ENCODE results near the gene RAPGEF4.

Gene RAPGEF4

DNA sequence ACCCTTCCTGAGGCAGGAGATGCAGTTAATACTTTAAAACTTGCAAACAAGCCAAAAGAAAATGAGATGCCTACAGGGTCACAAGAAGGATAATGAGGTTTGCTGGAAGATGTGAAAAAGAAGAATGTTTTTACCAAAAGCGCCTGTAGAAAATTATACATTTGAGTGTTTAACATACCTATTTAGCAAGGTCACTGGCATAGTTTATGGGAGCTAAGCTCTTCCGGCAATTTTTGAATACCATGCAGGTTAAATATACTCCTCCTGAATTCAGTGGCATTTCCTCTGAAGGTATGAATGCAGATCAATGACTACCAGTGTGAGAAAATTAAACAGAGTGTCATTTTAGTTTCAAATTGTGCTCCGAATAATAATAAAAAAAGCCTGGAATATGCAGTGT is 318.8 kb downstream of the RAPGEF4 start:
- no peak for DNase-seq (ENCODE audit: insufficient read length)
- TF ChIP-seq TAF1 (IDR thresholded peaks at IDR 0.05; ENCODE audit: borderline replicate concordance, low read depth, low read length) (no peak), POLR2A (IDR thresholded peaks at IDR 0.05; ENCODE audit: low read depth, low read length) (no peak), POLR2AphosphoS5 (IDR thresholded peaks at IDR 0.05; ENCODE audit: low read depth, low read length) (no peak)

GRCh38 chr2:173056705-173057364 is 321.2 kb downstream of the RAPGEF4 start:
- DNase-seq (ENCODE audit: insufficient read length), result no peak
- TF ChIP-seq TAF1 (IDR thresholded peaks at IDR 0.05; ENCODE audit: borderline replicate concordance, low read depth, low read length) (no peak), POLR2AphosphoS5 (IDR thresholded peaks at IDR 0.05; ENCODE audit: low read depth, low read length) (no peak), POLR2A (IDR thresholded peaks at IDR 0.05; ENCODE audit: low read depth, low read length) (no peak)
- no peak for FAIRE-seq

More for the DNA sequence above, 318.8 kb downstream of the RAPGEF4 start:
- no peak for FAIRE-seq

DNA sequence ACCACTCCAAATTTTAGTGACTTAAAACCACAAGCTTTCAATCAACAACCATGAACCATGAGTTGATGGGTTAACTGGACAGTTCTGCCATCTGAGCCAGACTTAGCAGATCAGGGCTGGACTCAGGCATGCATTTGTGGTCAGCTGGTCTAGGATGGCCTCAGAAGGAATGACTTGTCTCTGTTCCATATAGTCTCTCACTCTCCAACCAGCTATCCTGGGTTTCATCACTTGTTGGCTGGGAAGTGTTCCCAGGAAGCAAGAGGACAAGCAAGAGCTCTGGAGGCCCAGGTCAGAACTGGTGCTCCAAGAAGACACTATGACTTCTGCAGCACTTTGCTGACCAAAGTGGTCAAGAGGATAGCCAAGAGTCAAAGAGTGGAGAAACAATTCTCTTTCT is 322.5 kb downstream of the RAPGEF4 start:
- FAIRE-seq (no peak), DNase-seq (ENCODE audit: insufficient read length) (no peak)
- TF ChIP-seq POLR2AphosphoS5 (IDR thresholded peaks at IDR 0.05; ENCODE audit: low read depth, low read length) (no peak), TAF1 (IDR thresholded peaks at IDR 0.05; ENCODE audit: borderline replicate concordance, low read depth, low read length) (no peak)

DNA sequence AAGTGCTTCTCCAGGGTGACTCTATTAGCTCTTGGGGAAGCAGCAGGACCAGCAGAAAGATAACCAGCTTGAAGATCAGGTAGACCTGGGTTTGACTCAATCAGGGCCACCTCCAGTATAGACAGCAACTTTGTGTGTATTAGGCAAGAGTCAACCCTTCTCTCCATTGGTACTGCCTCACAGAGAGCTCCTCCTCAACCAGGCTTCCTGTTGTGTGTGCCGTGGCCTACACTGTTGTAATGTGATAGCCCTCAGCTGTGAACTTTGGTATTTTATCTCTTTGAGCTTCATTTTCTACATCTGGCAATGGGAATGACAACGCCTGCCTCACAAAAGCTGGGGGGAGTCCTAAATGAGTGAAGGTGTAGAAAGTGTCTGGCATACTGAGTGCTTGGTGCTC is 323.0 kb downstream of the RAPGEF4 start:
- DNase-seq (ENCODE audit: insufficient read length) (no peak), FAIRE-seq (no peak)
- no peak for TF ChIP-seq POLR2A (IDR thresholded peaks at IDR 0.05; ENCODE audit: low read depth, low read length)
- TF ChIP-seq TAF1 (IDR thresholded peaks at IDR 0.05; ENCODE audit: borderline replicate concordance, low read depth, low read length), result no peak
- TF ChIP-seq POLR2AphosphoS5 (IDR thresholded peaks at IDR 0.05; ENCODE audit: low read depth, low read length), result no peak

GRCh38 chr2:173059292-173059691 is 323.6 kb downstream of the RAPGEF4 start:
- FAIRE-seq, result no peak
- no peak for DNase-seq (ENCODE audit: insufficient read length)
- TF ChIP-seq POLR2A (IDR thresholded peaks at IDR 0.05; ENCODE audit: low read depth, low read length) (no peak), TAF1 (IDR thresholded peaks at IDR 0.05; ENCODE audit: borderline replicate concordance, low read depth, low read length) (no peak), POLR2AphosphoS5 (IDR thresholded peaks at IDR 0.05; ENCODE audit: low read depth, low read length) (no peak)

DNA sequence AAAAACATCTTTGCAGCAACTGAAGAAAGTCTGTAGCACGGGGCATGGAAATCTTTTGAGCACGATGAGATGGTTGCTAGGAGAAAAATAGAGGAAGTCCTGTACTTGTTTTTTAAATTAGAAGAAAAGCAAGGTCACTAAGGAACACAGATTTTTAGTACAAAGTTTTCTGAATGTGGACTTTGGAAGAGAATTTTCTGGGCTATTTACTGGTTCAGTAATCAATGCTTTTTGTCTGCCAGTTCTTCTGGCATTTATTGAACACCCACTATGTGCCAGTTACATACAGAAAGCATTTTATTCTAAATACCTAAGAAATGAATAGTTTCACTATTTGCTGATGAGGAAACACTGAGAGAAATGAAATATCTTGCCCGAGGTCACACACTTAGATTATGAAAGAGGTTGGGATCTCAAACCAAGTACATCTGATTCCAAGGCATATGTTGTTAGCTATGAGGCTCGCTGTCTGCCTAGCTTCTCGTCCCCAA is 324.4 kb downstream of the RAPGEF4 start:
- TF ChIP-seq TAF1 (IDR thresholded peaks at IDR 0.05; ENCODE audit: borderline replicate concordance, low read depth, low read length) (no peak), POLR2AphosphoS5 (IDR thresholded peaks at IDR 0.05; ENCODE audit: low read depth, low read length) (no peak), POLR2A (IDR thresholded peaks at IDR 0.05; ENCODE audit: low read depth, low read length) (no peak)
- DNase-seq (ENCODE audit: insufficient read length) (no peak), FAIRE-seq (no peak)

DNA sequence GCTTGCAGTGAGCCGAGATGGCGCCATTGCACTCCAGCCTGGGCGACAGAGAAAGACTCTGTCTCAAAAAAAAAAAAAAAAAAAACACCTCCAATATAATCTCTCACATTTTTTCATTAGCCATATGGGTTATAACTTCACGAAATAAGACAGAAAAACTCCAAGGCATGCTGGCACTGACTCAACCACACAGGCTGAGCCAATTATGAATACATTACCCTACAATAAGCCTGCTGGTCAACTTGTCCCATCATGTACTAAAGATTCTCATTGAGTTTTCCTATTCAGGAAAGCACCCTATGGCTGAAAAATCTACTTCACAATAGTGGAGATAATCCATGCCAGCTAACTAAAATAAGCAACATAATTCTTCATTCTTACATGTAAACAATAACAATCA is 327.2 kb downstream of the RAPGEF4 start:
- FAIRE-seq, result no peak
- no peak for DNase-seq (ENCODE audit: insufficient read length)
- TF ChIP-seq POLR2AphosphoS5 (IDR thresholded peaks at IDR 0.05; ENCODE audit: low read depth, low read length) (no peak), TAF1 (IDR thresholded peaks at IDR 0.05; ENCODE audit: borderline replicate concordance, low read depth, low read length) (no peak), POLR2A (IDR thresholded peaks at IDR 0.05; ENCODE audit: low read depth, low read length) (no peak)

GRCh38 chr2:173064151-173064805 is 328.6 kb downstream of the RAPGEF4 start:
- no peak for DNase-seq (ENCODE audit: insufficient read length)
- TF ChIP-seq TAF1 (IDR thresholded peaks at IDR 0.05; ENCODE audit: borderline replicate concordance, low read depth, low read length) (no peak), POLR2AphosphoS5 (IDR thresholded peaks at IDR 0.05; ENCODE audit: low read depth, low read length) (no peak), POLR2A (IDR thresholded peaks at IDR 0.05; ENCODE audit: low read depth, low read length) (no peak)
- FAIRE-seq, result no peak

- no peak for DNase-seq (ENCODE audit: insufficient read length)
- TF ChIP-seq POLR2A (IDR thresholded peaks at IDR 0.05; ENCODE audit: low read depth, low read length), result no peak
- no peak for TF ChIP-seq POLR2AphosphoS5 (IDR thresholded peaks at IDR 0.05; ENCODE audit: low read depth, low read length)
- TF ChIP-seq TAF1 (IDR thresholded peaks at IDR 0.05; ENCODE audit: borderline replicate concordance, low read depth, low read length), result no peak
- FAIRE-seq, result no peak
Measured at GRCh38 chr2:173066887-173067676, 331.4 kb downstream of the RAPGEF4 start.

DNA sequence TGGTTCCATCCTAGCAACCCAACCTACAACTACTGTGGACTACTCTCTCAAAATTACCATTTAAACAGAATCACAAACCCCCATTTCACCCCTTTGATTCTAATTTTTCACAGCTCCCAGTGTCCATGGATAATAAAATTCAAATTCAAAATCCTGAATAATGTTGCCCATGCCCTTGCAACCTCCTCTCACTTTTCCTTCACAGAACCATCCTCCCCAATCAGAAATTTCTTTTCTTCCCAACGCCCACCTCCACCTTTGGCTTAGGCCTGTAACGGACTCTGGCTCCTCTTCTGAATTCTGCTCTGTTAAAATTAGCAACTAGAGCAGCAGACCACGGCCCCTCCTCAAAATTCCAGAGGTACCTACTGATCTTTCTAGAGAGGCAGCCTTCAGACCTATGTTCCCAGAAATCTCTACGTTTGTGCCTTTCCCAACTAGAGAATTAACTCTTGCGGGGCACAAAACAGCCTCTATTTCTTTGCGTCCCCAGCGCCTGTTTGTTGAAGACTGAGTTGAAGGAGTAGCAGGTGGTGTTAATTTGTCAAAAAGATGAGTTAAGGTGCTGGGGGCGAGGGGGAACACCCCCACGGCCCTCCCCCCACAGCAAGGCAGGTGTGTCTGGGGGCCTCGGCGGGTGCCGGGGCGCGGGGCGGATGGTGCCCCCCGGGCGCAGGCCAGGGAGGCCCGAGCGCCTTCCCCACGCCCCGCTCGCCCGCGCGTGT is 339.6 kb downstream of the RAPGEF4 start:
- FAIRE-seq (no peak), DNase-seq (ENCODE audit: insufficient read length) (no peak)
- no peak for TF ChIP-seq POLR2AphosphoS5 (IDR thresholded peaks at IDR 0.05; ENCODE audit: low read depth, low read length)
- TF ChIP-seq POLR2A (IDR thresholded peaks at IDR 0.05; ENCODE audit: low read depth, low read length), result no peak
- no peak for TF ChIP-seq TAF1 (IDR thresholded peaks at IDR 0.05; ENCODE audit: borderline replicate concordance, low read depth, low read length)
